Esophagus squamous epithelium (tissue), 4 donors: ENCODE measurements around the gene SLC17A2.

Experiments used
- CTCF ChIP-seq, 6 experiments: fragments of 450-650 bp in 4 of 6; fragments of 200-600 bp in 2 of 6; sonication (generic) in 2 of 6; IDR thresholded peaks; one replicate each; pipeline ENCODE4 v1.5.1; 2016 to 2019; ENCODE audit warnings: antibody characterized with exemption in 6 of 6, mild to moderate bottlenecking in 4 of 6, moderate library complexity in 4 of 6
- POLR2A ChIP-seq, 4 donors: fragments of 450-650 bp; IDR thresholded peaks; one replicate each; pipeline ENCODE4 v1.6.1; 2017; ENCODE audit warnings: antibody characterized with exemption in 4 of 4, mild to moderate bottlenecking in 4 of 4, moderate library complexity in 3 of 4

- TF ChIP-seq CTCF (IDR thresholded peaks at IDR 0.05) (no peak), POLR2A (IDR thresholded peaks at IDR 0.05) (no peak)
Observed at GRCh38 chr6:25902071-25902470, 28.4 kb downstream of the SLC17A2 start.
